GM19023 (cell line): ENCODE data around the gene VSTM2B.
"Not testable (repeated sequence)": the region's sequence is repeated elsewhere in the genome, so short reads cannot be mapped to it uniquely, and the experiment has no call there.

Experiments
- ATAC-seq: cut with Tn5 transposase; IDR thresholded peaks from one replicate; pipeline ENCODE4 v1.9.1; 2021; ENCODE audit warnings: mild to moderate bottlenecking, moderate library complexity; ENCODE audit not compliant: unreplicated experiment

VSTM2B gene

DNA sequence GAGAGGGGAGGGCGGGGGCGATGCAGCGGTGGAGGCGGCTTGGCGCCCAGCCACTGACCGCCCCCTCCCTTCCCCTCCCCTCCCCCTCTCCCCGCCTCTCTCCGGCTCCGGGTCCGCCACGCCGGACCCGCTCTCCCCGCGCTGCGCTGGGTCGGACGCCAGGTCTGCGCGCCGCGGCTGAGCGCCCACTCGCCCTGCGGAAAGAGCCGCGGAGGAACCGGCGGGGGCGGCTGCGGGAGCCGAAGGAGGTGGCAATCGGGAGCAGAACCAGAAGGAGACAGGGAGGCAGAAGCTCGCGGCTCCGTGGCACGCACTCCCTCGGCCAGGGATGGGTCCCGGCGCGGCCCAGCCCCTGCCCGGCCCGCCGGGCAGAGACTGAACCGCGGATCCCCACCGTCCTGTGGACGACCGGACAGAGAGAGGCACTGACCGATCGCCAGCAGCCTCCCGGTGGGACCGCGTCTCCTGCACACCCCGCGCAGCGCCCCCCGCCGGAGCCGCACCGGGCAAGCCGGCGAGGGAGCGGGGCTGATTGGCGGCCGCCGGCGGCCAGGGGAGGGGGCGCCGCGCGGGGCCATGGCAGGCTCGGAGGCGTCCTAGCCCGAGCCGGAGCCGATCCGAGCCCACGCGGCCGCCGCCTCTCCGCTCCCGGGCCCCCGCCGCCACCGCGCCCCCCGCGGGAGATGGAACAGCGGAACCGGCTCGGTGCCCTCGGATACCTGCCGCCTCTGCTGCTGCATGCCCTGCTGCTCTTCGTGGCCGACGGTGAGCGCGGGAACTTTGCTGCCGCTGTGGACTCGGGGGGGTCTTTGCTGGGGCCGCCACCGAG, at the start of gene VSTM2B:
VSTM2B (plus strand) TSS at position 94 of the 829 bp plus-strand sequence; CDS start at position 684, 590 bp downstream.
- no peak for ATAC-seq

DNA sequence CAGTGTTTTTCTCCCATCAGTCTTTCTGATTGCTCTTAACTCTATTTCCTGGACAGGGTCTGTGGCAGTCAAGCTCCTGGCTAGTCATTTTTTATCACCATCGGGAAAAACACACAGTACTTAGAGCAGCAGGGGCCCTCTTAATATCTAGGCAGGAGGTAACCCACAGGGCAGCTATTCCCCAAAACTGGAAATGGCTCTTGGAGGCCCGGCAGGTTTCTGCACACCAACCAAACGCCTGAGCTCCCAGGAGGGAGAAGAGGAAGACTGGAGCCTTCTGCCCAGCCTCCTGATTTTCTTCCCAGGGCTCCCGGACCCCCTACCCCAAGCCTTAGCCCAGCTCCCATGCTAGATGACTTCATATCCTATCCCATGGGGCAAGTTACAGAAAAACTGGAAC, 49.3 kb upstream of the VSTM2B start:
- ATAC-seq = no peak

DNA sequence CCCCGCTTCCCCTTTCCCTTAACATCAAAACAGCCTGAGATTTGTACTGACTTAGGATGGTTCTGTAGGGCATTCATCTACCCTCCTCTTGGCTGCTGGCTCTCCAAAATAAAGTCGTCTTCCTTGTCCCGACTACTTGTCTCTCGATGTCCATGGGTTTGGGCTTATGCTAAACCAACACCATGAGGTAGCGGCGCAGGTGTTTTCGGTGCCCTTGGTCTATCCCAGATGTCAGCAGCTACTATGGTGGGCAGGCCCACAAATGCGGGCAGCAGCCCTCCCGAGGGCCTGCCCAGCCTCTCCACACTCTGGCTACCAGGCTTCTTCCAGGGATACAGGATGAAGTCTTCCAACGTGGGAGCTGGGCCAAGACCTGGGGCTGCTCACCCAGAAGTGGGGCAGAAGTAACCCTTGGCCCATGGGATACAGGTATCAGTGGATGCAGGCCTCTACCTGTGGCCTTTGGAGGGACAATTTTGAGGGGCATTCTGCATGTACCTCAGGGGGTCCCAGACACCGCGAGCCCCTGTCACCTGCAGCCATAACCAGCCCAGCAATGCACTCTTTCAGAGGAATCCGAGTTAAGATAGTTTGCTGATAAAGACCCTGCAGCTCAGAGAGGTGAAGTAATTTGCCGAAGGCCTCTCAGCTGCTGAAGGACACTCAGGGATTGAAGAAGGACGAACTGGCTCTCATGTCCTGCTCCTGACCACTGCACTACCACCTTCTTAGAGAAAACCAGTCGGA, 47.8 kb upstream of the VSTM2B start:
- no peak for ATAC-seq

DNA sequence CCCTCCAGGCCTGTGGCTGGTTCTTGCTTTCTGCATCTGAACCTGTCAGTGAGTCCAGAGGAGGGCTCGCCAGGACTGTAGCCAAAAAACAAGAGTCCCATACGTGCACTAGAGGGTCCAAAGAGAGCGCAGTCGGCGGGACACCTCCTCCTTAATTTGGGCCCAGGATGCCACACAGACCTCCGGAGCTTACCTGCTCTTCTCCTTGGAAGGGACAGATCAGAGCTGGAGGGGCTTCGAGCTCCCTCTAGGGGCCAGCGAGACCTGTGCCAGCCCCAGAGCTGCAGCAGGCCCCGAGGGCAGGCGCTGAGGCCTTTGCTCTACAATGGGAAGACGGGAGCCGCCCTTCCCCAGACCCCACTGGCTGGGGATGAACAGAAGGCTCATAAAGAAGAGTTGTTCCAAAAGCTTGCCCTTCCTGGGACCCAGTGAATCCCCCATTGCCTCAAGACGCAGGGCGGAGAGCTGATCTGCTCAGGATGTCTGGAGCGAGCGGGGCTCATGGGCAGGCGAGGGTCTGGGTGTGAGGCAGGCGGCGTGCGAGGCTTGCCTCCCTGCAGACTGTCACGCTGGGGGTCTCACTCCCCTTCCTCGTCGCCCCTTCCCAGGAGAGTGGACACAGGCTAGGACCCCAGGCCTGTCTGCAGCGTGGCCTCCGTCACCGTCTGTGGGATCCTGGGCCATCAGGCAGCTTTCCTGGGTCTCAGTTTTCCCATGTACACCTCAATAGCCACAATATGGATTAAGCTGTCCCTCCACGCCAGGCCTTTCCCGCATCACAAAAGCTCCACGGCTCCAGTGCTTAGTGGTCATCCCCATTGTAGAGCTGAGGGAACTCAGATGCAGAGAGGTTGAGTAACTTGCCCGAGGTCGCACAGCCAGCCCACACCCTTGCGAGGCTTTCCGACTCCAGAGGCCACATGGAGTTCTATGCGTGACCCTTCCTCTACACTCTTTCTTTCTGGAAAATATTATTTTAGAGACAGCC, 46.9 kb upstream of the VSTM2B start:
- no peak for ATAC-seq

DNA sequence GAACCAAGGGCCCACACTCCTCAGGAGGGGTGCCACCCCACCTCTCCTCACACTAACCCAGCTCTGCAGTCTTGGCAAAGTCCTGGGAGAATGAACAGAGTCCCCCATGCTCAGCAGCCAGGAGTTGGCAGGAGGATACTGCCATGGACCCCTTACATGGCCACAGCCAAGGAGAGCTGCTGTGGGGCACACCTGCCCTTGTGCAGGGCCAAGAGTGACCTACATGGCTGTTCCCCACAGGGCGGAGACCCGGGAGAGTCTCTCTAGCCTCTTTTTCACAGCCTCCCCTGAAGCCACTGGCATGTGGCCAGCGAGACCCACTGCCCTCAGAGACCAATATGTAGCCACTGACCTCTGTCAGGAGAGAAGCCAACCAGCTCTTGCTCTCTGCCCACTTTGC, 45.9 kb upstream of the VSTM2B start:
- no peak for ATAC-seq

DNA sequence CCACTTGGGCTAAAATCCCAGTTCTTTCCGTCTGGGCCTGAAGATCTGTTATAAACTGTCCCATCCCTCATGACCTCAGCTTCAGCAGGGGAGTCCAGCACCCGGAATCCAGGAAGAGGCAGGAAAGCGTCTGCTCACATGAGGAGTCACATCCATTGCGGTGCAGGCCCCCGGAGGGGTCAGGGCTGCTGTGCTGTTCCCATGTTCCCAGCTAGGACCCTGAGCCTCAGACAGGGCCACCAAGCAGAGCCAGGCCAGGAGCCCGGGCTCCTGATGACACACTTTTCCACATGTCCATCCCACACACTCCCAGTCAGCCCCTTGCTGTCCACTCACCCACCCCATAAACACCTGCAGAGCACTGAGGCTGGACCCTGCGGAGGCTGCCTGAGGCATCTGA, 45.3 kb upstream of the VSTM2B start:
- ATAC-seq = no peak

DNA sequence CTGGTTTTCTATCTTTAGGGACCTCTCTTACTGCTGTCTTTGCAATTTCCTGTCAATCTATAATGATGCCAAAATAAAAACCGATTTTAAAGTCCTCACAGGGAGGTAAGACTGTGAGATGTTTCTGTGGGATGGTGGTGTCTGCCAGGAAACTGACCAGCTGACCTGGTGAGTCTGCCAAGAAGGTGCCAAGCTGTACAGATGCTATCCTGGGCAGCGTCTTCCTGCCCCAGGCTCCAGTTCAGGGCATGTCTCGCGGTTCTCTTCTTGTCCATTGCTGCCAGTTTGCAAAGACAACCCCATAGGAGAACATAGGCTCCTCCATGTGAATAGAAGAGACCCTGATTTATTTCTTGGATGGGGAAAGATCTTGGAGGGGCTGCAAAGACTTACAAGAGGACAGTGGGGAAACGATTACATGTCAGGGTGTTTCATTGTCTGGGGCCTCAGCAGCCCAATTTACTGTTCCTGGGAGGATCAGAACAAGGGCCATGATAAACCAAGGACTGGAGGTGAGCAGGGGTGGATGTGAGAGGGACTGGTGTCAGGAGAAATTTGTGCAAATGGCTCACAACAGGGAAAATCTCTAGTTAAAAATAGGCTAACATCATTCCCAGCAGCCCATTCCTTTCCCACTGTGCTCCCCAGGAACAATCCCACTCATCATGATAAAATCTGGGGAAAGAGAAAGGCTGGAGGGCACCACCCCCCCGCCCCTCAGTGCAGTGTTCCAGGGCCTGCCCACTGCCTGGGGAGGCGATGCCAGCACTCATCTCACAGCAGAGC, 42.7 kb upstream of the VSTM2B start:
- no peak for ATAC-seq

DNA sequence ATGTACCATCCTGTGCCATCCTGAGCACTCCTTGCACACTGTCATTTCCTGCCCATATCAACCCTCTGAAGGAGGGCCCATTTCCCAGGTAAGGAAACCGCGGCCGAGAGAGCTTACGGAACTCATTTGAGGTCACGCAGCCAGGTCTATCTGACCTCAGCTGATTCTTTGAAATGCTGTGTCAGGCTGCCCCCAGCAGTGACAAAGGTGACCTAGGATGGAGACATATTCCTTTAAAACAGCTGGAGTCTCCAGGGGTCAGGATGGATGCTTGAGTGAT, 42.2 kb upstream of the VSTM2B start:
- no peak for ATAC-seq

DNA sequence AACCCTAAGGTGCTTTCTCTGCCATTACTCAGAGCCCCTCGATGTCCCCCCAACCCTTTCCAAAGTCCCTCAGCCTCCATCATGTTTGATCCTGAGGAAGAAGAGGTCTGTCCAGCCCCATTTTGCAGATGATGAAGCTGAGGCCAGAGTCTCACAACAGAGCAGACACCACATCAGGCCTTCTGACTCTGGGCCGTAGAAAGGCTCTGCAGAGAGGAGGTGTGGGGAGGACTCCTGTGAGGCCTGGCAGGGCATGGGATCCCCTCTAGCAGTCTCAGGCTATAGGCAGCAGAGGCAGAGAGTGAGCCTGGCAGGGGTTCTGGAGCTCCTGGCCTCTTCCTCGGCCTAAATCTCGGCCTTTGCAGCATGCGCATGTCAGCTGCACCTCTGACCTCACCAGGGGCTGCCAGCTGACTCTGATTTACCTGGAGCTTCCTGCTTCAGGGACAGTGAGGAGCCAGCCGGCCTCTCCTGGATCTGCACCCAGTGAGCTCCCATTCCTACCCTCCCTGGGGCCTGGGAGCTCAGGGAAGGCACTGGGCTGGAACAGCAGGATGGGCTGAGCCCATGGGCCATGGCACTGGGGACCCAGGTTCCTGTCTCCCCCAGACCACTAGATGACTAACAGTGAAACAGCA, 41.7 kb upstream of the VSTM2B start:
- no peak for ATAC-seq

DNA sequence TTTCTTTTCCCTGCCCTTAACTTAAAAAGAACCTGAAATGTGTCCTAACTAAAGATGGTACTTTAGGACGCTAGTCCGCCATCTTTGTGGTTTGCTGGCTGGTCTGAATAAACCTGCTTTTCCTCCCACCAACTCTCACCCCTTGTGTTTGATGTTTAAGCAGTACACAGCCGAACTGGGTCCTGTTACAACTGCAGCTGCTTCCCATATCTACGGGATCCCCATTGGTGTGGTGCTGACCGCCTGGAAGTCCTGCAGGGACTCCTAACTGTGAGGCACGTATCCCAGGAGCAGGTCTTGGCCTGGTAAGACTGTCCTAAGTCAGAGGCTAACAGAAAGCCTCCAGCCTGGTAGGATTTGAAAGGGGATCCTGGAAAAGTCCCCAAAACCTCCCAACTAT, 40.9 kb upstream of the VSTM2B start:
- ATAC-seq = no peak

DNA sequence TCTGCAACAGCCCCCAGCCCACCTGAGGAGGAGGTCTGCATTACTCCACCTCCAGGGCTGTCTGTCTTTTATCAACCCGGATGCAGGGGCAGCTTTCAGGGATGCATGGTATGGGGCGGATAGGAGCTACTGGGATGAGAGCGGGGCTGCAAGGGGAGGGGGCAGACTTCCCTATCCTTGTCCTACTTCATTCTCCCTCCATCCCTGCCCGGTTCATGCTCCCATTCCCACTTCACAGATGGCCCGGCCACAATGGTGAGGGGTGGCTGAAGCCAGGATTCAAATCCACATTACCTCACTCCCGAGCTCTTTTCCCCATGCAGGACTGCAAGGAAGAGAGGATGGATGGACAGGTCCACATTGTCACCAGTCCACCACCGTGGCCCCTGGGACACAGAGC, 40.5 kb upstream of the VSTM2B start:
- ATAC-seq = no peak

DNA sequence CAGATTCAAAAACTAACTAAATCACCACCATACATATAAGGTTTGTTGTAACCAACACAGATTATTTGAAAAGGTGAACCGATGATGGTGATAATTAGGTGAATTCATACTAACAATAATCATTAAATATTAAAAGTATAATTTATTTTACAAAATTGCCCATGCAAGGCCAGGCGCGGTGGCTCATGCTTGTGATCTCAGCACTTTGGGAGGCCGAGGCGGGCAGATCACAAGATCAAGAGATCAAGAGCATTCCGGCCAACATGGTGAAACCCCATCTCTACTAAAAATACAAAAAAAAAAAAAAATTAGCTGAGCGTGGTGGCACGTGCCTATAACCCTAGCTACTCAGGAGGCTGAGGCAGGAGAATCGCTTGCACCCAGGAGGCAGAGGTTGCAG, 38.8 kb upstream of the VSTM2B start:
- ATAC-seq = not testable (repeated sequence)

DNA sequence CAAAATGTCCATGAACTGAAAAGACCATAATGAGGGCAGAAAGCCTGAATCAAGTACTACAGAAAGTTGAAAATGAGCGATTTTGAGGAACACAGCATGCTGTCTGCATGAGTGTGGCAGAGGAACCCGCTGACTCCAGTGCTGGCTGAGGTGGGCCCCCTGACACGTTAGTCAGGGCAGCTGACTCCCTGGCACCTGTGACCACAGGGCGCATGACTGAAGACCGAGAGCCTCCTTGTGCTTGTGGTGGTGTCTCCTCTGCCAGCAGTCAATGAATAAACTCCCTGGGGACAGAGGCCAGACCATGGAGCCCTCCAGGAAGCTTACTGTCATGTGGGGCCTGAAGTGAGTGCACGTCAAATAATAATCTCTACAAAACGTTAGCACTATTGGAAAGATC, 38.4 kb upstream of the VSTM2B start:
- ATAC-seq = no peak

DNA sequence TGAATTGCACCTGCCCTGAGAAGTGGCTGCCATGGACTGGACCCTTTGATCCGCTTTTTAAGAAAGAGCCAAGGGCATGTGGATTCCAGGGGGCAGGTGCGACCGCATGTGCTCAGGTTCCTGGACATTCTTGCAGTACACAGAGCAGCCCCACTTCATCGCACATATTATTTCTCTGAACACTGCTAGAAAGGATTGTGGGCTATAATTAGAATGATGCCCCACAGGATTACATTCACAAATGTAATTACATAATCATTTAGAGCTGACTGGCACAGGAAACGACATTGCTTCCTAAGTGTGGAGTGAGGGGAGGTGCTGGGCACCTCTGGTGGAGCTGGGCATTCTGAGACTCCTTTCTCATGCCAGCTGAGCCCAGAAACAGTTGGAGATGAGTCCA, 37.5 kb upstream of the VSTM2B start:
- no peak for ATAC-seq

DNA sequence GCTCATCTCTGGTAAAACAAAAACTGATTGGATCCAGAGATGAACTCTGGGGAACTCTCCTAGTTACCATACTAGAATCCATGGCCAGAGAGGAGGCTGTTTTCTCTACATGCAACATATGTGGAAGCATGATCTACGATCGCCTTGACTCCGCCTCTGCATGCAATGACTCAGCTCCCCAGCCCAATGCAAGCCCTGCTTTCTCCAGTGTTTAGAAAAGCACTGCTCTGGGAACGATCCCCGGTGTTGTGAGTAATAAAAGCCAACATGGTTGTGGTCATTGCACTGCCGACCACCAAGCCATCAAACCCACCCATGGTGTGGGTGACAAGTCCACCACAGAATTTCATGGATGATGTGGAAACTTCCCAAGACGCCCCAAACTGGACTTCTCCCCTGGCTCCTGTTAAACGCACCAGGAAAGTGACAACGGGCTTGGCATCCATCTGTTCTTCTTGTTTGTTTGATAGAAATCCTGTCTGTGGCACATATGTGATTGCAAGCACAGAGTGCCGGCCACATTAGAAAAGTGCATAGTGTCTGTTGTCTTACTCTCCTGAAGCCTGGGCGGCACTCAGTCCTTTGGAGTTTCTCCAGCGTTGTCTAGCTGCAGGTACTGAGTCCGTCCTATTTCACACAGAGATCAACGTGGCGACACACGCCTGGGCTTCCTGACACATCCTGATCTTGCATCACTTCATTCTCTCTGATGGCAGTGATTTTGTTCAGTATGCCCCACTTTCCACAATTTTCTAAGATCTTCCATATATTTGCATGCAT, 36.4 kb upstream of the VSTM2B start:
- ATAC-seq = no peak

DNA sequence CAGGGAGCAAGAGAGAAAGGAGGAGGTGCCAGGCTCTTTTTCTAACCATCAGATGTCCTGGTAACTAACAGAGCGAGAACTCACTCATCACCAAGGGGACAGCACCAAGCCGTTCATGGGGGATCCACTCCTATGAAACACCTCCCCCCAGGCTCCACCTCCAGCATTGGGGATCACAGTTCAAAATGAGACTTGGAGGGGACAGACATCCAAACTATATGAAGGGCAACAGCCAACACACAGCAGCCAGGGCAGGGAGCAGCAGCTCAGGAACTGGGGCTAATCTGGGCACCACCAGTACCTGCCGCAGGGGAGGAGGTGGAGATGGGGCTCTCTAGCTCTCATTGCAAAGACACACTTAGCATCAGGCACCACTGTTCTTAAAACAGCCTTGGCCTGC, 34.3 kb upstream of the VSTM2B start:
- no peak for ATAC-seq

DNA sequence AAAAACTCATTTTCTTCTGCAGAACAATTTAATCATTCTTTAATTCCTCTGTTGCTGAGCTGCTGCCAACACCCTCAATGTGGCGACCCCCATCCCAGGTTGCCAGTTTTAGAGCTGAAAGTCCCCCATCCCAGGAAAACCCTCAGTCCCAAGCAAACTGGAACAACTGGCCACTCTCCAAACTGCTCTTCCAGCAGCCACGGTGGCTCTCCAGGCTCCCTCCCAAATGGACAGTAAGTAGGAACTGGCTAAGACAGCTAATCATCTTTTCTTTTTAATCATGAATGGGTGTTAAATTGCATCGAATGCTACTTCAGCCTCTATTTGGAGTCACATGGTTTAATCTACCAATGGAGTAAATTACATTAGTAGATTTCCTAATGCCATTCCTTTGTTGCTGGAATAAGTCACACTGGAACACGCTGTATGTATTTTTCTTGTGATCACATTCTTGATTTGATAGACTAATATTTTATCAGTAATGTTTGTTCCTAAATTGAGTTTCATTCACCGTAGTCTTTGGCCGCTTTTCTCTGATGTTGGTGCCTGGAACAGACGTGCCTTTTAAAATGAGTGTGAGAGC, 33.7 kb upstream of the VSTM2B start:
- ATAC-seq = no peak

DNA sequence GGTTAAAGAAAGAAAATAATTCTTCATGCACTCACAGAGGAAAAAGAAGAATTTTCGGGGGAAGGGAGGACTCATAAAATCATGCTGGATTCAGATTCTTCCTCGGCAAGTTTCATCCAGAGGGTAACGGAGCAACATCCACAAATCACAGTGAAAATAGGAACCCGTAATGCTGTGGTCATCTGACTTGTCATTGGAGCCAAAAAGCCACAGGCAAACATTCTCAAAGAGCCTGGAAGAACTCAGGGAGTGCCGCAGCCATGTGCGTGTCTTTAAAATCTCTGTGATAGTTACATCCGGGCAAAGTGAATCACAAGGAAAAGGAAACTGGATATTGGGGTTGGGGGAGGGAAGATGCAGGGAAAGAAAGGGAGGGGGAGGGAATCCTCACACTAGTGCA, 33.0 kb upstream of the VSTM2B start:
- no peak for ATAC-seq

DNA sequence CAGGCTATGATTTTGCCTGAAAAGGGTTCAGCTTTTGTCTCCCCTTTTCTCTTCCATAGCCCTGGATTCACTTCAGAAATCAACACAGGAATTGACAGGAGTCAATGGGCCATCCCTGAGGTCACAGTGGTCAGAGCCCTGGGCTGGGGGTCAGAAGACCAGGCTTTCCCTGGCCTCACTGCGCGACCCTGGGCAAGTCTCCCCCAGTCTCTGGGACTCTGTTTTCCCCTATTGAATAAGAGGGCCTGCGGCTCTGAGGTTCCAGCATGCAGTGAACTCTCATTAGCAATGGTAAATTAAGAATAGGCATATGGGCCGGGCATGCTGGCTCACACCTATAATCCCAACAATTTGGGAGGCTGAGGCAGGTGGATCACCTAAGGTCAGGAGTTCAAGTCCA, 30.7 kb upstream of the VSTM2B start:
- ATAC-seq = no peak
